ENCODE data around the gene ESRRA. TPM values are rescaled to one million over a fixed set of nuclear protein-coding genes. Genes with fewer than 3 reads are reported as not detected.

The ESRRA gene
- total and polyA plus RNA-seq, 2 of the 13 experiments (the other 11 are each of a cell fraction or from before 2014, with no cell fraction given) = 18.1 to 36.3 TPM

GRCh38 chr11:64284048-64284961 lies 21.0 kb upstream of the ESRRA start, which contains the start of gene BAD (continued):
- TF ChIP-seq ZNF350 (CRISPR knock-in tag; IDR thresholded peaks at IDR 0.05; ENCODE audit: borderline replicate concordance, low read depth) (peak; percentile 15; the same call in 1 of the 2 replicates), ETV5 (CRISPR knock-in tag; IDR thresholded peaks at IDR 0.05; ENCODE audit: borderline replicate concordance) (peak; percentile 31; the same call in 1 of the 2 replicates), ZC3H13 (CRISPR knock-in tag; IDR thresholded peaks at IDR 0.05) (no peak), BCL3 (CRISPR knock-in tag; IDR thresholded peaks at IDR 0.05) (0 out of 2 replicates have a peak, but pooled peaks have one; percentile 15), ZNF160 (CRISPR knock-in tag; IDR thresholded peaks at IDR 0.05) (peak; percentile 11; the same call in 1 of the 2 replicates), LCORL (IDR thresholded peaks at IDR 0.05) (0 out of 2 replicates have a peak, but pooled peaks have one; percentile 11), LCORL (CRISPR knock-in tag; IDR thresholded peaks at IDR 0.05) (peak; percentile 48; the same call in 1 of the 2 replicates), NR0B2 (CRISPR knock-in tag; IDR thresholded peaks at IDR 0.05) (no peak), BCLAF1 (IDR thresholded peaks at IDR 0.05) (no peak), YEATS2 (CRISPR knock-in tag; IDR thresholded peaks at IDR 0.05; ENCODE audit: borderline replicate concordance) (peak; percentile 16; the same call in 1 of the 2 replicates), ZFP82 (CRISPR knock-in tag; IDR thresholded peaks at IDR 0.05; ENCODE audit: borderline replicate concordance) (peak; percentile 81; the same call in 1 of the 2 replicates), ZNF543 (CRISPR knock-in tag; IDR thresholded peaks at IDR 0.05) (0 out of 2 replicates have a peak, but pooled peaks have one; percentile 33), ZBTB39 (CRISPR knock-in tag; IDR thresholded peaks at IDR 0.05) (0 out of 2 replicates have a peak, but pooled peaks have one; percentile 20), ZNF773 (CRISPR knock-in tag; IDR thresholded peaks at IDR 0.05; ENCODE audit: borderline replicate concordance) (no peak), ZNF501 (CRISPR knock-in tag; IDR thresholded peaks at IDR 0.05) (peak; percentile 56; the same call in 1 of the 2 replicates), SALL1 (CRISPR knock-in tag; IDR thresholded peaks at IDR 0.05) (0 out of 2 replicates have a peak, but pooled peaks have one; percentile 15), ZSCAN22 (CRISPR knock-in tag; IDR thresholded peaks at IDR 0.05) (no peak; the same call in 1 of the 2 replicates), GATA4 (IDR thresholded peaks at IDR 0.05; ENCODE audit: borderline replicate concordance, low read depth) (0 out of 2 replicates have a peak, but pooled peaks have one; percentile 24)
